IMR-90 (cell line): ENCODE measurements around the gene PREP.

Experiments
- CEBPB ChIP-seq: IDR thresholded peaks from 2 replicates; pipeline ENCODE4 v1.6.1; 2012; ENCODE audit warnings: low read depth, low read length, improper control_type of control experiment
- CTCF ChIP-seq: conservative IDR thresholded peaks from 2 replicates; pipeline ENCODE4 v1.5.1; 2012; ENCODE audit warnings: mild to moderate bottlenecking, low read depth, low read length, improper control_type of control experiment
- MAFK ChIP-seq: IDR thresholded peaks from 2 replicates; pipeline ENCODE4 v1.6.1; 2012; ENCODE audit warnings: low read depth, low read length, improper control_type of control experiment
- MXI1 ChIP-seq: IDR thresholded peaks from 2 replicates; pipeline ENCODE4 v1.6.1; 2012; ENCODE audit warnings: low read depth, mild to moderate bottlenecking, low read length, moderate library complexity, borderline replicate concordance
- POLR2A ChIP-seq: IDR thresholded peaks from 2 replicates; pipeline ENCODE4 v1.6.1; 2012; ENCODE audit warnings: mild to moderate bottlenecking, low read depth, low read length
- RAD21 ChIP-seq: IDR thresholded peaks from 2 replicates; pipeline ENCODE4 v1.6.1; 2012; ENCODE audit warnings: low read length, improper control_type of control experiment
- RCOR1 ChIP-seq: IDR thresholded peaks from 2 replicates; pipeline ENCODE4 v1.6.1; 2012; ENCODE audit warnings: mild to moderate bottlenecking, low read length, improper control_type of control experiment; ENCODE audit not compliant: insufficient replicate concordance
- SMC3 ChIP-seq: fragments of 150-350 bp; IDR thresholded peaks from 2 replicates; pipeline ENCODE4 v1.6.1; 2016; ENCODE audit warnings: low read depth, mild to moderate bottlenecking, antibody characterized with exemption, low read length, moderate library complexity
- USF2 ChIP-seq: fragments of 150-350 bp; IDR thresholded peaks from 2 replicates; pipeline ENCODE4 v1.6.1; 2017; ENCODE audit warnings: mild to moderate bottlenecking, antibody characterized with exemption, low read length, low read depth

GRCh38 chr6:105332576-105332975, 70.3 kb downstream of the PREP start:
- TF ChIP-seq CTCF: no peak
- TF ChIP-seq RCOR1: no peak
- TF ChIP-seq RAD21: no peak
- TF ChIP-seq POLR2A: no peak
- TF ChIP-seq USF2: no peak
- no peak for TF ChIP-seq MAFK
- no peak for TF ChIP-seq CEBPB
- TF ChIP-seq SMC3: no peak
- TF ChIP-seq MXI1: no peak
